Vagina (tissue), 2 donors: ENCODE results near the gene C17orf100.

ENCODE experiments used
- POLR2A ChIP-seq, 2 donors: fragments of 450-650 bp; IDR thresholded peaks; one replicate each; pipeline ENCODE4 v1.6.1; 2017; ENCODE audit warnings: antibody characterized with exemption in 2 of 2, mild to moderate bottlenecking in 2 of 2, moderate library complexity in 2 of 2
- POLR2AphosphoS5 ChIP-seq, 2 donors: sonication (generic); formaldehyde crosslinking; IDR thresholded peaks; one replicate each; pipeline ENCODE4 v1.9.0; 2017; ENCODE audit warnings: antibody characterized with exemption in 2 of 2, mild to moderate bottlenecking in 2 of 2, low read depth in 1 of 2; ENCODE audit not compliant: insufficient read depth in 1 of 2
- TF ChIP-seq, protein P1 (sequence below), 3 experiments: fragments of 450-650 bp in 2 of 3; fragments of 200-600 bp in 1 of 3; sonication (generic) in 1 of 3; IDR thresholded peaks; one replicate each; pipeline ENCODE4 v1.5.1; 2017 to 2019; ENCODE audit warnings: antibody characterized with exemption in 3 of 3, mild to moderate bottlenecking in 2 of 3, moderate library complexity in 2 of 3

DNA sequence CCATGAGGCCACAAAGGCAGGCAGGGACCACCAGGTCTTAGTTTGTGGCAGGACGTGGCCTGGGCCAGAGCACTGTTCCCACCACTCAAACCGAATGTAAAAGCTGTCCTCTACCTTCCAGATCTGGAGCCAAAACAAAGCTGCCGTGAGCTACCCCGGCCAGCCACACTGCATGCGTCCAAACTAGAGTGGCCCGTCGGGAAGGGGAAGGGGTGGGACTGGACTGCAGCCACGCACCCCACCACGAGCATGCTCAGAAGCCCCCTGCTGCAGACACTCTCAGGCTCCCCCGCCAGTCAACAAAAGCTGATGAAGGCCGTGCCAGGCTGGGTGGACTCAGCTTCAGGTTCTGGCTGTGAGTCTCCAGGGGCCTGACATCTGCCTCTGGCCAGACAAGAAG, 46.4 kb downstream of the C17orf100 start:
- TF ChIP-seq, protein P1, sequence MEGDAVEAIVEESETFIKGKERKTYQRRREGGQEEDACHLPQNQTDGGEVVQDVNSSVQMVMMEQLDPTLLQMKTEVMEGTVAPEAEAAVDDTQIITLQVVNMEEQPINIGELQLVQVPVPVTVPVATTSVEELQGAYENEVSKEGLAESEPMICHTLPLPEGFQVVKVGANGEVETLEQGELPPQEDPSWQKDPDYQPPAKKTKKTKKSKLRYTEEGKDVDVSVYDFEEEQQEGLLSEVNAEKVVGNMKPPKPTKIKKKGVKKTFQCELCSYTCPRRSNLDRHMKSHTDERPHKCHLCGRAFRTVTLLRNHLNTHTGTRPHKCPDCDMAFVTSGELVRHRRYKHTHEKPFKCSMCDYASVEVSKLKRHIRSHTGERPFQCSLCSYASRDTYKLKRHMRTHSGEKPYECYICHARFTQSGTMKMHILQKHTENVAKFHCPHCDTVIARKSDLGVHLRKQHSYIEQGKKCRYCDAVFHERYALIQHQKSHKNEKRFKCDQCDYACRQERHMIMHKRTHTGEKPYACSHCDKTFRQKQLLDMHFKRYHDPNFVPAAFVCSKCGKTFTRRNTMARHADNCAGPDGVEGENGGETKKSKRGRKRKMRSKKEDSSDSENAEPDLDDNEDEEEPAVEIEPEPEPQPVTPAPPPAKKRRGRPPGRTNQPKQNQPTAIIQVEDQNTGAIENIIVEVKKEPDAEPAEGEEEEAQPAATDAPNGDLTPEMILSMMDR (IDR thresholded peaks at IDR 0.05): no peak
- TF ChIP-seq POLR2A (IDR thresholded peaks at IDR 0.05) (no peak), POLR2AphosphoS5 (IDR thresholded peaks at IDR 0.05; ENCODE audit: insufficient read depth in 1 of 2, low read depth in 1 of 2) (no peak)
